Measurements from ENCODE around the gene NMT1.

The NMT1 gene

DNA sequence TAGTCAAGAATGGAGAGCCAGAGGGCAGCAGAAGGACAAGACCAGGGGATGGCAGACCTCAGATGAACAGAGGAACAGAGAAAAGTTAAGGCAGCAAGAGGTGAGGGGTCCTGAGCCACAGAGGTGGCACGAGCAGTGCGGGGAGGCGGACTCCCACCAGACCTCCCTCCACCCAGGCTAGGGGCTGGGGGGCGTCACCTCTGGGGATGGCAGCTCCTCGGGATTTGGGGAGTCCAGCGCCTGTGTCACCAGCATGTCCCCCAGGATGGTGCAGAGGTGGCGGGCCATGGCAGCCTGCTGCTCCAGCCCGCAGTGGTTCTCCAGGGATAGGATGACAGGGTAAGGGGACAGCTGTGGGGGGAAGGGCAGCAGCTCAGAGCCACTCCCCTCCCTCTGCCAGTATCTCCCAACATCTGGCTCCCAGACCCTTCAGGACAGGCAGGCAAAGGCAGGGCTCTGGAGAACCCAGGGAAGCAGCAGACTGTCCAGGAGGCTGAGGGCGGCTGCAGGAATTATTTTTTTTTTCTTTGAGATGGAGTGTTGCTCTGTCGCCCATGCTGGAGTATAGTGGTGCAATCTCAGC lies 55.4 kb downstream of the NMT1 start:
- H3K4me3 ChIP-seq (ENCODE audit: low read depth, low read length) = no peak overlapping the region
- TF ChIP-seq, protein P1, sequence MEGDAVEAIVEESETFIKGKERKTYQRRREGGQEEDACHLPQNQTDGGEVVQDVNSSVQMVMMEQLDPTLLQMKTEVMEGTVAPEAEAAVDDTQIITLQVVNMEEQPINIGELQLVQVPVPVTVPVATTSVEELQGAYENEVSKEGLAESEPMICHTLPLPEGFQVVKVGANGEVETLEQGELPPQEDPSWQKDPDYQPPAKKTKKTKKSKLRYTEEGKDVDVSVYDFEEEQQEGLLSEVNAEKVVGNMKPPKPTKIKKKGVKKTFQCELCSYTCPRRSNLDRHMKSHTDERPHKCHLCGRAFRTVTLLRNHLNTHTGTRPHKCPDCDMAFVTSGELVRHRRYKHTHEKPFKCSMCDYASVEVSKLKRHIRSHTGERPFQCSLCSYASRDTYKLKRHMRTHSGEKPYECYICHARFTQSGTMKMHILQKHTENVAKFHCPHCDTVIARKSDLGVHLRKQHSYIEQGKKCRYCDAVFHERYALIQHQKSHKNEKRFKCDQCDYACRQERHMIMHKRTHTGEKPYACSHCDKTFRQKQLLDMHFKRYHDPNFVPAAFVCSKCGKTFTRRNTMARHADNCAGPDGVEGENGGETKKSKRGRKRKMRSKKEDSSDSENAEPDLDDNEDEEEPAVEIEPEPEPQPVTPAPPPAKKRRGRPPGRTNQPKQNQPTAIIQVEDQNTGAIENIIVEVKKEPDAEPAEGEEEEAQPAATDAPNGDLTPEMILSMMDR (IDR thresholded peaks at IDR 0.05; ENCODE audit: borderline replicate concordance, insufficient read depth, low read depth, low read length) = no peak

DNA sequence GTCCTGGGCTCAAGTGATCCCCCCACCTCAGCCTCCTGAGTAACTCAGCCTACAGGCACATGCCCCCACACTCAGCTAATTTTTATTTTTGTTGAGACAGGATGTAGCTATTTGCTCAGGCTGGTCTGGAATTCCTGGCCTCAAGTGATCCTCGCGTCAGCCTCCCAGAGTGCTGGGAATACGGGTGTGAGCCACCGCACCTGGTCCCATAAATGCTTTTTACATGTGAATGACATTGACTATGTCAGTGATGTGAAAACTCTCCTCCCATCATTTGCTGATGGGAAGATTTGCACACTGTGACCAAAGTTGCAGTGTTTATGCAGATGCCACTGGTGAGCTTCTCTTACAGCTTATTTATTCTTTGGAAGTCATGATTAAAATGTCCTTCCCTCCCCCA lies 56.2 kb downstream of the NMT1 start:
- TF ChIP-seq, protein P1 (IDR thresholded peaks at IDR 0.05; ENCODE audit: borderline replicate concordance, insufficient read depth, low read depth, low read length) = no peak

DNA sequence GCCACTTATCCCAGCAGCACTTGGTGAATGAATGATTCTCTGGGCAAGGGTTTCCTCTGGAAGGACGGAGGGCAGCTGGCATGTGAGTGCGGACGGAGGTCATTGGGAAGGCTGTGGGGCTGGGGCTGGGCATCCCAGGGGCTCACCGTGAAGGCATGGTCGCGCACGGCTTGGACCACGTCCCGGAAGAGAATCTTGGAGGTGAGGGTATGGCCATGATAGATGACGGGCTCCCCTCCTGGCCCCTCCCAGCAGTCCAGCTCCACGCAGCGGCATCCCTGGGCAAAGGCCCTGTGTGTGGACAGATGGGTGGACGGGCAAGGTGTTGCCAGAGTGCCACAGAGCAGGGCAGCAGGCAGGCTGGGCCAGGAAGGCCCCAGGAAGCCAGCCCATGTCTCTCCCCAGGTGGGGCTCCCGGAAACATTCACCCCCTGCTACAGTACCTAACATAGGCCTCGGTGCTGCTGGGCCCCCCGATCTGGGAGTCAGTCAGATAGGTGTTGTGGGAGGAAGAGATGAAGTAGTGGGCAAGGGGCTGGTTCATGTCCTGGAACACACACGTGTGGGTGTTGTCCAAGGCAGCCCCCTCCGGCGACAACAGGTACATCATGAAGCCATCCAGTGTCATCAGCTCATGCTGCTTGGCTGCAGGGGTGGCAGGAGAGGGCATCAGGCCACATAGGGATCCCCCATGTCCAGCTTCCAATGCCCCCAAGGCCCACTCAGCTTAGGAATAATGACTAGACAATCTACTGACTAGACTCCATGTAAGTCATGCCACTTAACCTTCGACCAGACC lies 56.9 kb downstream of the NMT1 start:
- TF ChIP-seq, protein P1 (IDR thresholded peaks at IDR 0.05; ENCODE audit: borderline replicate concordance, insufficient read depth, low read depth, low read length) = no peak
- no peak overlapping the region for H3K4me3 ChIP-seq (ENCODE audit: low read depth, low read length)

More for the DNA sequence above, 56.2 kb downstream of the NMT1 start:
- H3K4me3 ChIP-seq (ENCODE audit: low read depth, low read length) = no peak overlapping the region

DNA sequence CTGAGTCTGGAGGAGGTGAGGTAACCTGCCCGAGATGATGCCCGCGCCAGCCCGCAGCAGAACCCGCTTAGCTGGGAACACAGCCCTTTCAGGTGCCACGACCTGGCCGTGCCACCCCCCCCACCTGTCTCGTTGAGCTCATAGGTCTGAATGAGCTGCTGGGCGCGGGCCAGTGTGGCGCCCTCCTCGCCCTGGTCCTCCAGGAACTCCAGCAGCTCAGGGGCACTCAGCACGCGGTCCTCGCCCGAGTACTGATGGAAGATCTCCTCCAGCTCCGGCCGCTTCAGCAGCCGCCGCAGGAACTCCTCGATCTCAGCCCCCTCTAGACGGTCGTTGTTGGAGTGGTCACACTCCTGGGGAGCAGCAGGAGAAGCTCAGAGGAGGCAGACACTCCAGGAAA lies 57.6 kb downstream of the NMT1 start:
- TF ChIP-seq, protein P1 (IDR thresholded peaks at IDR 0.05; ENCODE audit: borderline replicate concordance, insufficient read depth, low read depth, low read length) = no peak
- H3K4me3 ChIP-seq (ENCODE audit: low read depth, low read length) = no peak overlapping the region

DNA sequence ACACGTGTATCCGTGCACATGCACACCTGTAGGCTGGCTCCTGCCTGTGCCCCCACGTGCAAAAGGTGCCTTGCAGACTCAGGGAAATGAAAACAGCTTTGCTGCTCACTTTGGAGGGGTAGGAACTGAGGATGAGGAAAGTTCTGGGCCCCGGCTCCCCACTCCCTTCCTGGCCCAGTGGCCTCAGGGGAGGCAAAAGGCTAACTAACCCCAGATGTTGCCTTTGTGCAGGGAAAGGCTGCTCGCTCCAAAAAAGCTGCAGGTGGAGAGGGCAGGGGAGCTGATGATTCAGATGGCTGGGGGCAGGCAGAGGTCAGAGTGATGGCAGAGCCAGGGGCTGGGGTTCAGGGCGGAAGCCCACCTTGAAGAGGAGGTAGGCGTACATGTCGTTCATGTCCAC lies 58.8 kb downstream of the NMT1 start:
- H3K4me3 ChIP-seq (ENCODE audit: low read depth, low read length) = no peak overlapping the region
- TF ChIP-seq, protein P1 (IDR thresholded peaks at IDR 0.05; ENCODE audit: borderline replicate concordance, insufficient read depth, low read depth, low read length) = no peak

DNA sequence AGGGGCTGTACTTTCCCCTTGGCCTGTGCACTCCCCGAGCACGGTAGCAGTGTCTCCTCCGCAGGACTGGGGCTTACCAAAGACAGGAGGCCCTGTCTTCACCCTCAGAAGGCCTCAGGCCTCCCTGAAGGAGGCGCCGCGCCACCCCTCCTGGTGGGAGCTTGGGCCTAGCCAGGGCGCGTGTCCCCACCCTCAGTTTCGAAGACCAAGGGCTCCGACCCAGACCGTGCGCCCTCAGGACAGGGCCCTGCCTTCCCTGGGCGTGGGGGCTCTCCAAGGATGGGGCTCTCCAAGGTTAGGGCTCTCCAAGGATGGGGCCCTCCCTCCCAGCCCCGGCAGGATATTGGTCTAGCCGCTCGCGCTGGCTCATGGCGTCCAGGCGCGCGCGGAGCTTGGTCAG lies 59.4 kb downstream of the NMT1 start:
- TF ChIP-seq, protein P1 (IDR thresholded peaks at IDR 0.05; ENCODE audit: borderline replicate concordance, insufficient read depth, low read depth, low read length) = no peak
- H3K4me3 ChIP-seq (ENCODE audit: low read depth, low read length) = no peak overlapping the region

DNA sequence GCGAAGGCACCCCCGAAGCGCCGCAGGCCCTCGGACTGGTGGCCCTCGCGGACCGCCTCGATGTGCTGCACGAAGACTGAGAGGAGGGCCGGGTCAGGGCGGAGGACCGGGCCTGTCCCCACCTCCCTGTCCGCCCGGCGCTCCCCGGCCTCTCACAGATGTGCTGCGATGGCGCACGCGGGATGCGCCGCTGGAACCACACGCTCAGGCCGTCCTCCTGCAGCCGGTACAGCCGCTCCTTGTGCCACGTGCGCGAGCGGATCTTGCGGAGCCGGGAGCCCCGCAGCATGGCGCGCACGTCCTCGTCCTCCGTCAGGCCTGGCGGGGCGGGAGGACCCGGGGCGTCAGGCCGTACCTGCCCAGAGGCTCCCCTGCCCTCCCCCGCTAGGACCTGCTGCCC lies 59.9 kb downstream of the NMT1 start:
- no peak overlapping the region for H3K4me3 ChIP-seq (ENCODE audit: low read depth, low read length)
- TF ChIP-seq, protein P1 (IDR thresholded peaks at IDR 0.05; ENCODE audit: borderline replicate concordance, insufficient read depth, low read depth, low read length) = no peak
